A549 (cell line): Measurements from ENCODE around the gene MEN1. TPM values are rescaled to one million over a fixed set of nuclear protein-coding genes. Genes with fewer than 3 reads are reported as not detected.
A peak's percentile ranks its signal among the peaks of the same experiment; 100 is the strongest.
"Not testable (repeated sequence)": the region's sequence is repeated elsewhere in the genome, so short reads cannot be mapped to it uniquely, and the experiment has no call there.

ENCODE experiments used
- ATAC-seq, 2 experiments: fragments of 200-7000 bp in 1 of 2; fragments of >200 bp in 1 of 2; cut with Nextera tagmentation in 1 of 2; cut with Tn5 transposase in 1 of 2; 3 replicates each; pipeline versions ENCODE4 v1.8.0 to v1.9.1; 2018 to 2020; ENCODE audit warnings: mild to moderate bottlenecking in 1 of 2, moderate library complexity in 1 of 2
- CTCF ChIA-PET: fragments of 300-600 bp; sonication (Branson Sonifier 250); formaldehyde crosslinking; extraction: SDS; loops from one replicate; lab custom pipeline; 2021; ENCODE audit warnings: antibody characterized with exemption, inconsistent platforms; lab: Yijun Ruan, JAX
- POLR2A ChIA-PET: fragments of 350-600 bp; formaldehyde crosslinking; extraction: SDS; loops from one replicate; lab custom pipeline; 2021; ENCODE audit warnings: antibody characterized with exemption, inconsistent platforms; lab: Yijun Ruan, JAX
- DNase-seq, 2 experiments: peaks; one replicate each; pipeline versions ENCODE4 v3.0.0 to v3.0.0-alpha.2; 2011 to 2016; ENCODE audit warnings: low read depth in 1 of 2, low spot score in 1 of 2
- FAIRE-seq: peaks from 2 replicates; lab custom pipeline; 2011; peaks lifted over from hg19 to GRCh38; lab: Jason Lieb, UNC
- H3K27ac ChIP-seq, 2 experiments: fragments of >200 bp; sonication (Bioruptor Twin); formaldehyde crosslinking; 3 replicates each; pipeline ENCODE4 v1.5.1; 2016 to 2017
- H3K4me1 ChIP-seq: fragments of >200 bp; sonication (Bioruptor Twin); formaldehyde crosslinking; 3 replicates; pipeline ENCODE4 v1.6.1; 2016
- H3K4me2 ChIP-seq: fragments of >200 bp; sonication (Bioruptor Twin); formaldehyde crosslinking; 3 replicates; pipeline ENCODE4 v1.6.1; 2016
- H3K4me3 ChIP-seq: fragments of >200 bp; sonication (Bioruptor Twin); formaldehyde crosslinking; 3 replicates; pipeline ENCODE4 v1.5.1; 2016
- H3K9me3 ChIP-seq: fragments of >200 bp; sonication (Bioruptor Twin); formaldehyde crosslinking; 3 replicates; pipeline ENCODE4 v1.6.1; 2016
- CBX8 ChIP-seq: fragments of 200-600 bp; sonication (generic); IDR thresholded peaks from 2 replicates; pipeline ENCODE4 v1.6.1; 2016
- CEBPB ChIP-seq, 2 experiments: fragments of >200 bp in 1 of 2; sonication (Bioruptor Twin) in 1 of 2; formaldehyde crosslinking in 1 of 2; IDR thresholded peaks; 2 replicates each; pipeline ENCODE4 v1.6.1; 2012 to 2016
- CTCF ChIP-seq: fragments of >200 bp; sonication (Bioruptor Twin); formaldehyde crosslinking; IDR thresholded peaks from 3 replicates; pipeline ENCODE4 v1.5.1; 2016
- ELK1 ChIP-seq: fragments of 150-350 bp; IDR thresholded peaks from 2 replicates; pipeline ENCODE4 v1.6.1; 2014; ENCODE audit warnings: low read depth, mild to moderate bottlenecking, low read length
- GATA3 ChIP-seq: IDR thresholded peaks from 2 replicates; pipeline ENCODE4 v1.6.1; 2012; ENCODE audit warnings: borderline replicate concordance
- JUN ChIP-seq, 2 experiments: fragments of >200 bp; sonication (Bioruptor Twin); formaldehyde crosslinking; IDR thresholded peaks; 2 replicates in 1 of 2; 3 replicates in 1 of 2; pipeline ENCODE4 v1.6.1; 2016 to 2017
- MAZ ChIP-seq: fragments of 150-350 bp; IDR thresholded peaks from 2 replicates; pipeline ENCODE4 v1.6.1; 2014; ENCODE audit warnings: antibody characterized with exemption, low read depth, low read length, borderline replicate concordance
- NPAS2 ChIP-seq: fragments of 250-450 bp; sonication (Bioruptor Pico); IDR thresholded peaks from 2 replicates; pipeline ENCODE4 v1.8.0; 2022; ENCODE audit warnings: mild to moderate bottlenecking, moderate library complexity, borderline replicate concordance
- POLR2AphosphoS2 ChIP-seq: conservative IDR thresholded peaks from 2 replicates; pipeline ENCODE4 v1.6.1; 2012; ENCODE audit warnings: low read length, improper control_type of control experiment, inconsistent platforms
- RAD21 ChIP-seq, 2 experiments: fragments of >200 bp in 1 of 2; sonication (Bioruptor Twin) in 1 of 2; formaldehyde crosslinking in 1 of 2; IDR thresholded peaks in 1 of 2; conservative IDR thresholded peaks in 1 of 2; 2 replicates in 1 of 2; 3 replicates in 1 of 2; pipeline ENCODE4 v1.6.1; 2012 to 2018; ENCODE audit warnings: inconsistent platforms in 1 of 2
- RFX5 ChIP-seq: fragments of 450-650 bp; IDR thresholded peaks from 2 replicates; pipeline ENCODE4 v1.7.1; 2014; ENCODE audit warnings: antibody characterized with exemption, mild to moderate bottlenecking, moderate library complexity
- SMC3 ChIP-seq: fragments of >200 bp; sonication (Bioruptor Twin); formaldehyde crosslinking; IDR thresholded peaks from 3 replicates; pipeline ENCODE4 v1.6.1; 2018; ENCODE audit warnings: inconsistent platforms
- ZFP36 ChIP-seq: fragments of 450-650 bp; IDR thresholded peaks from 2 replicates; pipeline ENCODE4 v1.6.1; 2014; ENCODE audit warnings: borderline replicate concordance; ENCODE audit not compliant: partially characterized antibody
- WGBS: methylation state at CpG from one replicate; pipeline ENCODE4 v1.1.6; 2017; ENCODE audit errors: missing lambda C conversion rate; 5-methylcytosine and 5-hydroxymethylcytosine counted together
- polyA plus RNA-seq, 4 experiments: library from polyadenylated mRNA; depleted of rRNA in 3 of 4; stranded (reverse); fragments of >200 nt; fragmentation: RNase III in 1 of 4; extraction: RNeasy Plus Mini Kit Qiagen cat#74134 plus additional on column Dnase treatment in 1 of 4; gene quantifications; 2 replicates in 3 of 4; 3 replicates in 1 of 4; pipeline ENCODE4 v1.2.3, GENCODE V29; 2011 to 2017
- TF ChIP-seq, protein P1 (sequence below): IDR thresholded peaks from 2 replicates; pipeline ENCODE4 v1.6.1; 2012

The MEN1 gene
- polyA plus RNA-seq, 2 of the 4 experiments (the other 2 are of a cell fraction), result 17.0 to 34.7 TPM

DNA sequence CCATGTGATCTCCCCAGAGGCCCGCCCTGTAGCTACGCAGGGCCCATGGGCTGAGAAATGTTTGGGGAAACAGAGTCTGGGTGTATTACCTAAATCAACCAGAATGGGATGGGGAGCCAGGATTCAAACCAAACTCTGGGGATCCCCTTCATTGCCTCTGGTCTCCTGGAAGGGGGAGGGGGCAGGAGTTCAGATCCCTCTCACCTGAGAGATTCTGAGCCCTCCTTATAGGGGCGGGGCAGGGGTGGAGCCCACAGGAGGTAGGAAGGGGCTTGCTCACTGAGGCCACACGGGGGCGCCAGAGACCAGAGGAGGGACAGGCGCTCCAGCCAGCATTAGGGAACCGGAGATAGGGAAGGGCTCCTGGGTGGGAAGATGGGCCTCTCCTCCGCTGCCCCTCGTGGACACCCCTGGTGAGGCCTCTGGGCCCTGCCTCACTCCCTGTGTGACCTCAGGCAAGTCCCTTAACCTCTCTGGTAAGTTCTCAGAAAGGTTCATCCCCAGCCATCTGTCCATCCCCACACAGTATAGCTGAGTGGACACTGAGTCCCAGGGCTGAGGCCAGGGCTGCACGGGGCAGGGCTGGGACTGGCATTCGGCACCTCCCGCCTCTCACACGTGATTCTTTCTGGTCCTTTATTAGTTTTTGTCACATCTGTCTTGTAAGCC, 36.8 kb upstream of the MEN1 start:
- H3K27ac ChIP-seq, result peak overlapping the region; percentile 57 to 92
- no peak for TF ChIP-seq ELK1
- TF ChIP-seq NPAS2, result no peak
- peak; percentile 93 for TF ChIP-seq SMC3
- no peak for TF ChIP-seq RFX5
- no peak for TF ChIP-seq GATA3
- TF ChIP-seq CBX8, result no peak
- peak; percentile 99 for TF ChIP-seq RAD21 (conservative IDR thresholded peaks at IDR 0.05 in 1 of 2, IDR thresholded peaks at IDR 0.05 in 1 of 2)
- TF ChIP-seq ZFP36, result peak; percentile 93
- TF ChIP-seq, protein P1, sequence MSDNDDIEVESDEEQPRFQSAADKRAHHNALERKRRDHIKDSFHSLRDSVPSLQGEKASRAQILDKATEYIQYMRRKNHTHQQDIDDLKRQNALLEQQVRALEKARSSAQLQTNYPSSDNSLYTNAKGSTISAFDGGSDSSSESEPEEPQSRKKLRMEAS, result peak; percentile 64
- peak; percentile 39; the same call in 1 of the 2 replicates for TF ChIP-seq MAZ
- TF ChIP-seq JUN (IDR thresholded peaks at IDR 0.05), result 0 out of 5 replicates have a peak, but pooled peaks of 1 of the 2 experiments have one; percentile 31
- TF ChIP-seq CTCF, result peak; percentile 98
- no peak for TF ChIP-seq CEBPB (IDR thresholded peaks at IDR 0.05)
- H3K4me3 ChIP-seq, result no peak overlapping the region
- POLR2A ChIA-PET, result interaction anchor here (0.6 to 1.7 kb wide), 4 partner anchors 33 to 160 kb away, joined by 3 to 4 read pairs (median 4); no protein-coding TSS in a partner anchor
- CTCF ChIA-PET, result interaction anchor here (0.6 to 39.4 kb wide), 40 partner anchors 8 to 271 kb away, joined by 3 to 1607 read pairs (median 4); partner anchors contain the start of genes ARL2, BATF2, EHD1 and MEN1
- no peaks in the 10 kb centered on the region for H3K9me3 ChIP-seq
- no peak for FAIRE-seq
- ATAC-seq, result peak; percentile 69 to 86
- H3K4me2 ChIP-seq, result peak overlapping the region; percentile 11
- 29% methylated on average over 12 of the region's 13 CpGs for WGBS
- H3K4me1 ChIP-seq, result peaks cover 74% of the 10 kb centered on the region
- peak; percentile 93 to 95 for DNase-seq

GRCh38 chr11:64845776-64846129, 35.4 kb upstream of the MEN1 start:
- H3K4me1 ChIP-seq, result peaks cover 64% of the 10 kb centered on the region
- not testable (repeated sequence) for DNase-seq, H3K27ac ChIP-seq

GRCh38 chr11:64845129-64845775, 34.9 kb upstream of the MEN1 start:
- Histone ChIP-seq H3K9me3 (no peaks in the 10 kb centered on the region), H3K4me1 (peaks cover 59% of the 10 kb centered on the region), H3K4me3 (peak overlapping the region; percentile 51; the same call in 2 of the 3 replicates), H3K27ac (peak overlapping the region; percentile 78 to 82)
- POLR2A ChIA-PET, result interaction anchor here (1.5 kb wide), 1 partner anchor 33 kb away, joined by 5 read pairs; the partner anchor contains the start of gene EHD1
- TF ChIP-seq POLR2AphosphoS2, result no peak
- TF ChIP-seq, all 56 proteins: peak for 0
- ATAC-seq, result no peak
- CTCF ChIA-PET, result interaction anchor here (1.1 to 39.4 kb wide), 14 partner anchors 11 to 181 kb away, joined by 3 to 1607 read pairs (median 12); partner anchors contain the start of genes ARL2, EHD1, MEN1 and SNX15
- no peak for FAIRE-seq
- peak overlapping the region; percentile 91 for H3K4me2 ChIP-seq
- 59% methylated on average over 9 of the region's 9 CpGs for WGBS
- no peak for DNase-seq

More at GRCh38 chr11:64845776-64846129, 35.4 kb upstream of the MEN1 start:
- ATAC-seq, H3K4me3 ChIP-seq, FAIRE-seq, H3K9me3 ChIP-seq, POLR2A ChIA-PET, H3K4me2 ChIP-seq: not testable (repeated sequence)
- 93% methylated on average over 8 of the region's 8 CpGs for WGBS
- CTCF ChIA-PET, result interaction anchor here (1.2 to 39.4 kb wide), 14 partner anchors 11 to 181 kb away, joined by 3 to 1607 read pairs (median 12); partner anchors contain the start of genes ARL2, EHD1, MEN1 and SNX15
